ENCODE results near the gene STX2. TPM values are rescaled to one million over a fixed set of nuclear protein-coding genes. Genes with fewer than 3 reads are reported as not detected.
"Not testable (repeated sequence)": the region's sequence is repeated elsewhere in the genome, so short reads cannot be mapped to it uniquely, and the experiment has no call there.

STX2 gene
- total RNA-seq, 1 experiment from 2014 or later = 48.7 TPM

DNA sequence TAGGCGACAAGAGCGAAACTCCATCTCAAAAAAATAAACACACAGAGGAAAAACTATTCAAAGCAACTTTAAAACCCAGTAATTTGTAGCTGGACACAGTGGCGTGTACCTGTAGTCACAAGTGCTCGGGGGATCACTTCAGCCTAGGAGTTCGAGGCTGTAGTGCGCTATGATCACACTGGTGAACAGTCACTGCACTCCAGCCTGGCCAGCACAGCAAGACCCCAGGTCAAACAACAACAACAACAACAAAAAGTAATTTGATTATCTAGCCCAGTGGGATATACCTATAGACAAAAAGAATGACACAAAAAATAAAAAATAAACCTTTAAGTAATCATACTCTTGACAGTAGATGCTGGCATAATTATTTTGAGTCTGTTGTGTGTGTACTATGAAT lies 29.3 kb downstream of the STX2 start:
- in situ Hi-C loops (cut with HindIII; ENCODE audit: low sequenced_read_pairs) = no loop called here
- no peak for DNase-seq (ENCODE audit: low spot score)

DNA sequence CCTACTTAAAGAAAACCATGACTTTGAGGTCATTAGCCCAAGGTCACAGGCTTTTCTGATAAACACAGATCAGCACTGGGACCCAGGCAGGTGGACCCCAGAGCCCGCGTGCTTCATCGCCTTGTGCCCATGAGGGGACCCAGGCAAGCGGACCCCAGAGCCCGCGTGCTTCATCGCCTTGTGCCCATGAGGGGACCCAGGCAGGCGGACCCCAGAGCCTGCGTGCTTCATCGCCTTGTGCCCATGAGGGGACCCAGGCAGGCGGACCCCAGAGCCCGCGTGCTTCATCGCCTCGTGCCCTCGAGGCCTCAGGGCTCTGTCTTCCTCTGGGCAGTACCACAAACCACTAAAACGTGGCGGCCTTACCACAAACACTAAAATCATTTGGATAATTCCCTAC lies 31.7 kb downstream of the STX2 start:
- no peak for DNase-seq (ENCODE audit: low spot score)
- in situ Hi-C loops (cut with HindIII; ENCODE audit: low sequenced_read_pairs) = no loop called here

DNA sequence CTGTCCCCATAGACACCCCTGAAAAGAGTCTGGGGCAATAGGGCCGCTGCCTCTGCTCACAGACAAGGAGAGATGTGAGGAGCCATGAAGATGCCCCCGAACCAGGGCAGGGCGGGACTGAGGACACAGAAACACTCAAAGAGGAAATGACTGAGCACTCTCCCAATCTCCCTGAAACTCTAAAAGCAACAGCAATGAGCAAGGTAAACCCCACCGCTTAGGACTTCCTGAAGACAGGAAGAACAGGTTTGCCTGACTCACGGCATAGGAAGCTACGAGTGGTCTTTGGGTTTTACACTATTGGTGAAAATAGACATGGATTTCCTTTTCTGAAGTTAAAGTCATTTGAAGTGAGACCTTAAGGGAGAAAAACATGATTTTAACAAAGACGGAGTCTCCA lies 32.5 kb downstream of the STX2 start:
- in situ Hi-C loops (cut with HindIII; ENCODE audit: low sequenced_read_pairs) = no loop called here
- no peak for DNase-seq (ENCODE audit: low spot score)

DNA sequence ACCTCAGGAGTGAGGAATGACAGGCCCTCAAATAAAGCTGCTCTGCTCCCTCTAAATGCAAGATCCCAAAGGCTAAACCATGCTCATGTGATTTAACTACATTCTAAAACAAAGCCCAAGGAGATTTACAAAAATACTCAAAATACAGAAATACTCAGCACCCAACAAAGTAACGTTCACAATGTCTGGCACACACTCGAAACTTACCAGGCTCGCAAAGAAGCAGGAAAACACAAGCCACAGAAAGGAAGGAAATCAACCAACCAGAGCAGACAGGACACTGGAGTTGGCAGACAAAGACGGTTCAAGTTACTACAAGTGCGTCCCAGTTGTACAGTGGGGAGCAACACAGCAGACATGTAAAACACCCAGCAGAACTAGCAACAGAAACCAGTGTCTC lies 33.4 kb downstream of the STX2 start:
- in situ Hi-C loops (cut with HindIII; ENCODE audit: low sequenced_read_pairs) = no loop called here
- DNase-seq (ENCODE audit: low spot score) = no peak

DNA sequence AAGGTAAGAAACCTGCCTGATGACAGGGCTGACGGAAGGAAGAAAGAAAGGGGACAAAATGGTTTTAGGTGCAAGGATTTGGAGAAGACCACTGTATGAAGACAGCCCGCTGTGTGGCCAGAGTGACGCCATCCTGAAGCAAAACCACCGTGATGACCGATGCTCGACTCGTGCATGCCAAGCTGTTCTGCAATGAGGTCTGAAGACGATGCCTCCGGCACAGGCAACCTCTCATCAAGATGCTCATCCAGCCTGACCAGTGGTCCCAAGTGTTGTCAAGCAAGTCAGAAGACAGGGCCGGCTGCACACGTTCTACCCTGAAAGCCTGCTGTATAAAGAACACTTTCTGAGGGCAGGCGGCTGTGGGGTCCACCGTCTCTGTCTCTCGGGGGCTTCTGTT lies 34.8 kb downstream of the STX2 start:
- in situ Hi-C loops (cut with HindIII; ENCODE audit: low sequenced_read_pairs) = no loop called here
- DNase-seq (ENCODE audit: low spot score) = no peak

DNA sequence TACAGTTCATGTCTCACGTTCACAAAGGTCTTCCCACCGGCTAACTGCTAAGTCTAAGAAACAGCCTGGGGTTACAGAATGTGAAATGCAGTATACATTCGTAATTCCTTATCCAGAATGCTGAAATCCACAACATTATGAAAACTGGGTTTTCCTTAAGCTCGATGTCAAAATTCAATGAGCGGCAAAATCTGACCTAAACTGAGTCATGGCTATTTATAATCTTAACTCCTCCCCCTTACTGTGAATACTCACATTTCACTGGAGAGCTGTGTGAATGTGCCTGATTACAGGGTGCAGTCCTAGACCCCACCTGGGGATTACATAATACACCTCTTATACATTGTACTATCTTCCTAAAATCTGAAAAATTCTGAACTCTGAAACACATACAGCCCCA lies 35.3 kb downstream of the STX2 start:
- in situ Hi-C loops (cut with HindIII; ENCODE audit: low sequenced_read_pairs) = no loop called here

DNA sequence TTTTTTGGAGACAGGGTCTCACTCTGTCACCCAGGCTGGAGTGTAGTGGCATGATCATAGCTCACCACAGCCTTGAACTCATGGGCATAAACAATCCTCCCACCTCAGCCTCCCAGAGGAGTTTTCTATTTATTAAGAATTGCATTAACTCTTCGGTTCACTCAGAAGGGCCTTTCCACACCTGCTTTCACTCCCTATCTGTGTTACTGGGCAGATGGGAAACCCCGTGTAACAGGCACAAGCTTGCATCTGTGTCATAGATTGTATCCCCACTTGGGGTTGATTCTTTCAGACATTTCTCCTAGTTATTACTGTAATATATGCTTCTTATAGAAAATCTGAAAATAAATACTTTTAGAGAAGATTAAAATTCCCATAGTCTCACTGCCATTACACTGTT lies 38.7 kb downstream of the STX2 start:
- no peak for DNase-seq (ENCODE audit: low spot score)
- in situ Hi-C loops (cut with HindIII; ENCODE audit: low sequenced_read_pairs) = no loop called here

More for the DNA sequence above, 35.3 kb downstream of the STX2 start:
- DNase-seq (ENCODE audit: low spot score) = no peak

DNA sequence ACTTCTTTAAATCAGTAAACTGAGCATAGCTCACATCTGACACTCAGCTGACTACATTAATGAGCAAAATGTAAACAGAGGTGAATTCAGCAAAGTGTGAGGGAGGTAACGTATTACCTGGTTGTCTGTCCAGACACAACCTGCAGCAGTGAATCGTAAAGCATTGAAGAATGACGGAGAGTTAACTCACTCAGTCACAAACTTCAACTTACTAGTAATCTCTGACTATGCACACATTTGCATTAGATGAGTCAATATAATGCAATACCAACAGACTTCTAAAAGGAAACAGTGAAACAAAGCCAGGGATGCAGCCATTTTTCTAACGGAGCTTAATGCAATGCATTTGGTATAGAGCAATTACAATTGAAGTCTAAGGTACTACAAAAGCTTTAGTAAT lies 40.0 kb downstream of the STX2 start:
- in situ Hi-C loops (cut with HindIII; ENCODE audit: low sequenced_read_pairs) = no loop called here
- no peak for DNase-seq (ENCODE audit: low spot score)

DNA sequence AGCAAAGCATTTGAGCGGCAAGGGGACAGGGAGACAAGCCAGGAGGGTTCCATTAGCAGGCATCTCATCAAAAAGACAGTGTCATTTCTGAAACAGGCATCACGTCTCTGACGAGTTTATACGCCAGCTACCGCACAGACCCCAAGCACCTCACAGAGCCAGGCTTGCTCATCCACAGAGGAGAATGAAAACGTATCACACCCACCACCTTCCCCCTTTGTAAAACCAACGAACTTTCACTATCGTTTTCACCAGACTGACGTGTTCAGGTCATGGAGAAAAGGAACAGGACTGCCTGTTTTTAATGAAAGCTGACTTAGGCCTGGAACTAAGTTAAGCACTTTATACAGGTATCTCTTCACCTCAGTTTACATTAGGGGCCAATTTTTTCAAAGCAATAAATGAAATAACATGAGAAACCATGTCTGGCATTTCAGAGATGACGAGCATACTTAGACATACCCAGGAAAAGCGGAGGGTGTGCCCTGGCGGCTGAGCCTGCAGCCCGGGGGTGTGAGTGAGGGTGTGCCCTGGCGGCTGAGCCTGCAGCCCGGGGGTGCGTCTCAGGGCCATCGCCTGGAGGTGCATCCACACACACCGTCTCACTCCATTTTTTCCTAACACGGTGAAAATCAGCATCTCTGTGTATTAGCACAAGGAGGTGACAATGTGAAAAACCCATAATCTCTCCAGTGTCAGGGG lies 41.9 kb downstream of the STX2 start:
- DNase-seq (ENCODE audit: low spot score) = no peak
- in situ Hi-C loops (cut with HindIII; ENCODE audit: low sequenced_read_pairs) = no loop called here

DNA sequence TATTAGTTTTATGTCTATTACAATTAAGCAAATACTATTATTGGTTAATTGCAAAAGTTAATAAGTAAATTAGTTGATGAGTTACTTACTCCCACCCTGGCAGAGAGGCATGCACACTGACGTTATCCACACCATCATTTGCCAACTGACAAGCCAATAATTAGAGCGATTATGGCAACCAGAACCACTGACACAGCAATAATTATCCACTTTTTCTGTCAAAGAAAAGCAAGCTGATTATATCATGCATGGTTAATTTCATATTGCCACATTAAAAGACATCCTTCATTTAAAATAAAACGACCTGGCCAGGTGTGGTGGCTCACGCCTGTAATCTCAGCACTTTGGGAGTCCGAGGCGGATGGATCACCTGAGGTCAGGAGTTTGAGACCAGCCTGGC lies 43.1 kb downstream of the STX2 start:
- DNase-seq (ENCODE audit: low spot score) = no peak
- in situ Hi-C loops (cut with HindIII; ENCODE audit: low sequenced_read_pairs) = no loop called here

DNA sequence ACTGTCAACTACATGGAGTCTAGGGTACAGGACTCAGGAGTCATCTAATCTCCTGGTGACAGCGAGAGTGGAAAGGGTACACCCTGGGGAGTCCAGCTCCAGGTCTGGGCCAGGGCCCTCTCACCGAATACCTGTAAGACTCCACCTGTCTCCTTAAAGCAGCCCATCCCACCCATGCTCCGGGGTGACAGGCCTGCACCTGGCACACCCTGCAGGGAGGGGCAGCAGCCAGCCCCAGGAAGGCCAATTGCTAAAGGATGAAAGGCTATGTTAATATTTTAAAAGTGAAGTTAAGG lies 45.5 kb downstream of the STX2 start:
- in situ Hi-C loops (cut with HindIII; ENCODE audit: low sequenced_read_pairs) = no loop called here
- no peak for DNase-seq (ENCODE audit: low spot score)

DNA sequence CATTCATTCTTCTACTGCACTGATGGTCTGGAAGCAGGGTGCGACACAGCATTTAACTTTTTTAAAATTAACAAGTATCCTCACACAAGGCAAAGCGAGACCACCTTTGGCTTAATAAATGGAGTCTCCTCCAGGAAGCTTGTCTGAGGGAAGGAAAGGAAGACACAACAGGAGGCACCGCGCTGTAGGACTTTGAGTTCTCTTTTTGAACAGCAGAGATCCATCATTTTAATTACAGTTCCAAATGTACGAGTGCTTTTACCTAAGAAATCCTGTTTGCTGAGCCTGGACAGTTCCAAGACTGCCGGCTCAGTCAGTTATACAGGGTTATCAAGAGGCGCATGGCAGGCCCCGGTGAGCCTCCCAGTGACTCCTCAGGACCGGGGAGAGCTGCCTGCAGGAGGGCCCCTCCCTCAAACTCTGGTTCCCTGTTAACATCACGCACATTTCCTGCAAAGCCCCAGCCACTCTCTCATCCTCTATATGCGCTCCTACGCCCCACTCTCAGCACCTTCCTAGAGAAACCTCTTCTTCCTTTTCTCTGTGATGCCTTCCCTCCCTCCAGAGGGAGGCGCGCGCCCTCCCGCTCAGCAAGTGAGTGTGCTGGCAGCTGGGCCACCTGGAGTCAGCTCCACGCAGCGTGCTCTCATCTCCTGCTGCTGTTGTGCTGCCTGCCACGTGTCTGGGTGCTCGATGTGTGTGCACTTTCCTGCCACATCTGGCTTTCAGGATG lies 46.1 kb downstream of the STX2 start:
- in situ Hi-C loops (cut with HindIII; ENCODE audit: low sequenced_read_pairs) = no loop called here
- no peak for DNase-seq (ENCODE audit: low spot score)

DNA sequence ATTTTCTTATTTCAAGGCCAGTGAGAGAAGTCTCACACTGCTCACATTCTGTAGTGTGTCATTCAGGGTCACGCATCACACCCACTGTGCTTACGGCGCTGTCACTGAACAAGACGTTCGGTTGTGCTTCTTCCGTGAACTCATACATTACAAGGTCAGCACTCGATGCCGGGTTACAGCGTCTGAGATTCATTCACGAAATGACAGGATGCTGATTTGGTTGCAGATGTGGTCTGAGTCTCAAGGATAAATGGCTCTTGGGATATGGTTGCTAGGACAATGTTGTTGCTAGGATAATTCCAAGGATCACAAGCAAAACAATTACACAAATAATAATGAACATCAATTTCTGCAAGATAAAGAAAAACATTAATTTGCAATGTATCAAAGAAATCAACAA lies 47.4 kb downstream of the STX2 start:
- in situ Hi-C loops (cut with HindIII; ENCODE audit: low sequenced_read_pairs) = no loop called here
- DNase-seq (ENCODE audit: low spot score) = no peak

DNA sequence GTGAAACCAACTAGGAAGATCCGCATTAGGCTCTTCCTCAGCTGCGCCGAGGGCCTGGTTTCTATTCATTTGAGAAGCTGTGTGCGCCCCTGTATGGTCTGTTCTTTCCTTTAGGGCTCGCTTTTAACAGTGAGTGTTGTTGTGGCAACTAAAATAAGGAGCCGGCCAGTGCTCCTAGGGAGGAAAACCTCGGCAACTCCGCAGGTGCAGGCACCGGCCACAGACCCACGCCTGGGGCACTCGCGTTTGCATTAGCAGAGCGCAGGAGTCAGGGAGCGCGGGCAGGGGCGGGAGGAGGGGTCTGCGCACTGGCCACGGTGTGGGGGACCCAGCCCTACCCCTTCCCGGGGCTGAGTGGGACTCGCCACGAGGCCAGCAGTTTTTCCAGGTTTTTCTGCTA lies 50.5 kb downstream of the STX2 start:
- DNase-seq (ENCODE audit: low spot score) = no peak
- in situ Hi-C loops (cut with HindIII; ENCODE audit: low sequenced_read_pairs) = no loop called here

DNA sequence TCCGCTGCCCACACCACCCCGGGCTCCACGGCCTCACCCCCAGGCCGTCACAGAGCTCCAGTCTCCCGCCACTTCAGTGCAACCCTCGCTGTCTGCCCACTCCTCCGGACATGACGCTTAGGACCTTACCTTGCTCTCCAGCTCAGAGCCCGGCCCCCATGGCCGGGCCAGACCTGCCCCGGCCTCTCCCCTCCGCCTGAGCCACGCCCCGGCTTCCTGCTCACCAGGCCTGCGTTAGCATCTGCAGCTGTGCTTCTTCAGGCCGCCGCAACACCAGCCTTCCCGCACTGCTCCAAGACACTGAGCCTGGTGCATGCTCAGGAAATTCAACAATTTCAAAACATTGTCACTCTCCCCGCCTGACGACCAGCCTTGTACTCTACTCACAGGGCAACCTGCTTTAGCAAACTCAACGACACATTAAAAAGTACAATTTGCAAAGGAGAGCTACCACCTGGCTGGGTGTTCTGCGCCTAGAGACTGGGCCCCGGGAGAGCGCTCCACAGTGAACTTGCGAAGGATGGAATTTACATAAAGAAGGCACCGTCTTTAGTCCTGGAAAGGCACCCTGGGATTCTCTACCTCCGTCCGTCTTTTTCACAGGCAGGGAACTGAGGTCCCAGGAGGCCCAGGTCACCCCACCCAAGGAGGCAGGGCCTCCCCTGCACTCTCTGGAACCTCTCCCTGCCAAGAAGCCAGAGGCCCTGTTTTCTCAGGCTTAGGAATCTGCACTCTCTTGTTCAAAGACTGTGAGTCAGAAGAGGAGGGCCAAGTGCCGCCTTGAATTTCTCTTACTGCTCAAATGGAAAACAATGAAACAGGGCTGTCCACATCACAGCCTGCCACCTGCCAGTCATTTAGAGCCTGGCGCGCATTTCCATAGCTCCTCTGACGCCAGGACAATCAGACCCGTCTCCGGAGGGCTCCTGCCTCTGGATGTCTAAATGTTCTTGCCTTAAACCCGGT lies 51.3 kb downstream of the STX2 start:
- no peak for DNase-seq (ENCODE audit: low spot score)
- in situ Hi-C loops (cut with HindIII; ENCODE audit: low sequenced_read_pairs) = no loop called here

DNA sequence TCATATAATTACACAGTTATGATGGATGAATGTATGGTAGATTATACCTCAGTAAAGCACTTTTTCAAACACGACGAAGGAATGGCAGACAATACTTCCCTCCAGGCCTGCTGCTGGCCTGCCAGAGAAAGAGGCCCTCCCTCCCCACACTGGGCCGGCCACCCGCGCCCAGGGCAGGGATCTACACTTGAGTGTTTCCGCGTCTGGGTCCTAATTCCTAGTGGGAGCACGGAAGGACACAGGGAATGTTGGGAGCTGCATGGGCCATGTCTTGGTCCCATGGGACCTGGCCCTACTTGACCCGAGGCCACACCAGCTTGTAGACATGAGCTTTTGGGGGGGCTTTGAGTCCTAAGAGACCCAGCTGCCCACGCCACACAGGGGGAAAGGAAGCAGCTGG lies 52.0 kb downstream of the STX2 start:
- in situ Hi-C loops (cut with HindIII; ENCODE audit: low sequenced_read_pairs) = no loop called here
- no peak for DNase-seq (ENCODE audit: low spot score)

DNA sequence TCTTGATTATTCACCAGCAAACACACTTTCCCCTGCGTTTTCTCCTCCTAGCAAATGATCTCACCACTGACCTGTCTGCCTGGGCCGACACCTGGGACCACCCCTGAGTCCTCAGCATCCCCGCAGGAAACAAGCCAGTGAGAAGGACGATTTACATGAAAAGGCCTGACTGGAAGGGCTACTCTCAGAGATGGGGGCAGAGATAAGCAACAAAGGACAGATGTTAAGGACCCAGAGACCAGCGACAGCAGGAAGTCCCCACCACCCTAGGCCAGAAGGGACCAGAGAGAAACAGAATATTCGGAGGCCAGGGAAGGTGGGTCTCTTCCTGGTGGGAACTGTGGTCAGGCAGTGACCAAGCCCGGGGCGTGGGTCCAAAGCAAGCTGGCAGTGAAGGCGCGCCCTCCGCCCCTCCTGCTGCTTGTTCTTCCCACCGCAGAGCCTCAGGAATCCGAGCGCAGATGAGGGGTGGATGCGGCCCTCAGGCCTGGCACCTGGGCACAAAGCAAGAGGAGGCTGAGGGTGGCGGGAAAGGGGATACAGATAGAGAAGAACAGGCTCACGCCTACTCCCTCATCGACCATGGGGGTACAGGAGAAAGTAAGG lies 55.8 kb downstream of the STX2 start:
- DNase-seq (ENCODE audit: low spot score) = no peak
- in situ Hi-C loops (cut with HindIII; ENCODE audit: low sequenced_read_pairs) = no loop called here

DNA sequence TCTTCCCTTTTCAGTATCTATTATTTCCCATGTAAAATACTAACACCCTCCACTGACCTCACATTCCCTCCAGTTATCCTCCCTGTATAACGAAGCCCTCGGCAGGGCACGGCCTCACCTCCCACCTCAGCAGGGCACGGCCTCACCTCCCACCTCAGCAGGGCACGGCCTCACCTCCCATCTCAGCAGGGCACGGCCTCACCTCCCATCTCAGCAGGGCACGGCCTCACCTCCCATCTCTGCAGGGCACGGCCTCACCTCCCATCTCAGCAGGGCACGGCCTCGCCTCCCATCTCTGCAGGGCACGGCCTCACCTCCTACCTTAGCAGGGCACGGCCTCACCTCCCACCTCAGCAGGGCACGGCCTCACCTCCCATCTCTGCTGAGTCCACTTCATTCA lies 56.8 kb downstream of the STX2 start:
- DNase-seq (ENCODE audit: low spot score); in situ Hi-C loops (cut with HindIII; ENCODE audit: low sequenced_read_pairs): not testable (repeated sequence)

DNA sequence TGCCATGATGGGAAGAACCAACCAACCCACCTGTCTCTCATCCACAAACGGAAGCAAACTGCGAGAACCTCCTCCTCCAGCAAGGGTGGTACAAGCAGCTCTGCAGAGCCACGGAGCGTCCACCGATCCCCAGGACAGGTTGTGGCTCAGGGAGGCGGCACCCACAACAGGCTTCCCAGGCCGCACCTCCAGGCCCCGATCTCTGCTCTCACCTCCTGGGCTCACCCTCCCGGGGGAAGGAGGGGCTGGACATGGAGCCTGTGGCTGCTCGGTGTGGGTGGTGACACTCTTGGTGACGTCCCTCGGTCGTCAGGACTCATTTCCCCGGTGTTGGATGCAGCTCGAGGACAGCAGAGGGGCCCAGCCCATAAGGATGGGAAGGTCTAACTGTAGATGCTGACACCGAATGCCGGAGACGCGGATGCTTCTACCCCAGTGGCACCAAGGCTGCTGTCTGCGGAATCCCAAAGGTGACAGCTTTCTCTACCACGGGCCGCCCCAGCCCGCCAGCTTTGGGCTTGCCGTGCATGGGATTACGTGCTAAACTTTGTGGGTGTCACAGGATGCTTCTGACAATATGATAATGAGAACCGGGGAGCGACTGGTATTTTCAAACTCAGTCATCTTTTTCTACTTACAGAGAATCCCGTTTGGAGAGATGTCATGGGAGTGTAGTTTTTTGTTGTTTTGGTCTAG lies 58.0 kb downstream of the STX2 start:
- DNase-seq (ENCODE audit: low spot score) = no peak
- in situ Hi-C loops (cut with HindIII; ENCODE audit: low sequenced_read_pairs) = no loop called here

Data from G401 (cell line).